HFF-Myc (cell line): ENCODE results near the gene RGPD3.
"Not testable (repeated sequence)": the region's sequence is repeated elsewhere in the genome, so short reads cannot be mapped to it uniquely, and the experiment has no call there.

Source experiments
- DNase-seq: peaks from one replicate; pipeline ENCODE4 v3.0.0-alpha.2; 2011; ENCODE audit warnings: low read depth; ENCODE audit errors: extremely low read depth
- H3K4me3 ChIP-seq: replicated peaks from 2 replicates; pipeline ENCODE4 v1.5.1; 2011; ENCODE audit warnings: low read depth, mild to moderate bottlenecking, control low read depth, low read length
- CTCF ChIP-seq: IDR thresholded peaks from 2 replicates; pipeline ENCODE4 v1.5.1; 2012; ENCODE audit warnings: mild to moderate bottlenecking, low read depth, low read length, control low read depth; ENCODE audit errors: missing control alignments

Gene RGPD3

DNA sequence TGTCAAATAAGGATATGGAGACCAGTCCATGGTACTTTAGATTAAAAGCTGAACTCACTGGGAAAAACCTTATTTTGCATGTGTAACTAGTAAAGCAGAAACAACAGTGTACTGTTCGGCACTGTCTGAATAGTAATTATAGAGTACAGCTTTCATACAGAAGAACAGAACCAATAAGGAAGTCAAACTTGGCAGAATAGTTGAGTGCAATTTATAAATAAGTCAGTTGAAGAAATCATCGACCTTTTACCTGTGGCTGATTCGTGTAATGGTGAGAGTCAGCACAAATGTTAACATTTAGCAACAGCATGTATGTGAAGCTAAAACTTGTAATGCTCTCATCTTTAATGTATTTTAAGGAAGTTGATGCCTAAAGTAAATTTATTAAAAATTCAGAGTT is 99.0 kb downstream of the RGPD3 start:
- H3K4me3 ChIP-seq, DNase-seq: not testable (repeated sequence)

GRCh38 chr2:106366204-106366885 is 101.9 kb downstream of the RGPD3 start:
- no peak for DNase-seq
- no peak for TF ChIP-seq CTCF
- H3K4me3 ChIP-seq = no peak overlapping the region

GRCh38 chr2:106363791-106364190 is 104.4 kb downstream of the RGPD3 start:
- no peak overlapping the region for H3K4me3 ChIP-seq
- no peak for DNase-seq
- TF ChIP-seq CTCF = no peak

DNA sequence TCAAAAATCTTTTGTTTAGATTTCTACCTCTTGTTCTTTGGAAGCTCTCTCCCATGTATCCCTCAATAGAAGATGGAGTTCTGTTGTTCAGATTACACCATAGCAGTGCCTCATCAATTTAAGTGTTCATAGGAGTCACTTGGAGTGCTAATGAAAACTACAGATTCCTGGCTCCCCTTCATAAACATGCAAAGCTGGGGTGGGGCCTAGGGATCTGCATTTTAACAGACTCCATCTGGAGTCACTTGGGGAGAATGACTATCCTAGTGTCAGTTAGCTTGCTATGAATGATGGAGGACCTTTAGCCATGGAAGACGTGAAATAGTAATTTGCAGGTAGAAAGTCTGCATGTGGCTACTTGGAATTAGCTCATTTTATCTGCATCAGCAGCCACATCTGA is 105.4 kb downstream of the RGPD3 start:
- TF ChIP-seq CTCF = no peak
- DNase-seq = no peak
- no peak overlapping the region for H3K4me3 ChIP-seq

DNA sequence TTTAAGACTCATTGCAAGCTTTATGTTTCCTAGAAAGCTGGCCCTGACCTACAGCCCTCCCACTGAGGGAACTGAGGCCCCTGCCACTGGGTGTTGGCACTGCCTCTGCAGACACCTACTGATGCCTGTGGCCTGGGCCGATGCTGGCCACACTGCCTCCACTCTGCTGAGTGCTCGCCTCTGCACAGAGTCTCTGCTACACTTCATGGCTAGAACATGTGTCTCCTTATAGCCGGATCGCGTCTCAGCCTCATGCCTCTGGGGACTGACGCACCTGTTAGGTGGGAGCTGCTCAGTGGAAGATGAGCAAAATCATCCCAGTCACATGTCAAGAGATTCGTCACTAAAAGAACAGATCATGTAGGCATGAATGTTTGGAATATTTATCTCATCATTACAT is 108.7 kb downstream of the RGPD3 start:
- no peak overlapping the region for H3K4me3 ChIP-seq
- no peak for DNase-seq
- no peak for TF ChIP-seq CTCF

GRCh38 chr2:106358521-106358920 is 109.7 kb downstream of the RGPD3 start:
- H3K4me3 ChIP-seq = no peak overlapping the region
- DNase-seq = no peak
- no peak for TF ChIP-seq CTCF

DNA sequence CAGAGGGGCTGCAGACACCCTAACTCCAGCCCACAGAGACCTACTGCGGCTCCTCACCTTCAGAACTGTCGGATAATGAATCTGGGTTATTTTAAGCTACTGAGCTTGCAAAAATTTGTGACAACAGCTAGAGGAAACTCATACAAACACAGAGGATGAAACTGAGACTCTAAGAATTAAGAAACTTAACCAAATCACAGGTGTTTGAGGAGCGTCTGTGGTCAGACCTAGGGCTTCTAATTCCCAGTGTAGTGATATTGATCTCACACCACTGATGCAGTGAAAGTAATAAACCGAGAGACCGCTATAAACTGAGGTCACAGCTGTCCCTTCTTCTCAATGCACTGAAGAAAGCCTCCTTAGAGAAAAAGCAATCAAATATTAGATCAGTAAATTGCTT is 110.1 kb downstream of the RGPD3 start:
- DNase-seq = no peak
- H3K4me3 ChIP-seq = no peak overlapping the region
- TF ChIP-seq CTCF = no peak
